Left ventricle myocardium inferior (tissue), 1 donor: ENCODE measurements around the gene CTAGE4. TPM values are rescaled to one million over a fixed set of nuclear protein-coding genes. Genes with fewer than 3 reads are reported as not detected.
"Not testable (repeated sequence)": the region's sequence is repeated elsewhere in the genome, so short reads cannot be mapped to it uniquely, and the experiment has no call there.

ENCODE experiments used
- DNase-seq: peaks from one replicate; pipeline ENCODE4 v3.0.0-alpha.2; 2020
- H3K27ac ChIP-seq: fragments of 200-600 bp; replicated peaks from 2 replicates; pipeline ENCODE4 v1.8.0; 2021
- H3K27me3 ChIP-seq: fragments of 200-600 bp; 2 replicates; pipeline ENCODE4 v1.8.0; 2021; ENCODE audit warnings: low read depth
- H3K36me3 ChIP-seq: fragments of 200-600 bp; 2 replicates; pipeline ENCODE4 v1.8.0; 2021
- H3K4me1 ChIP-seq: fragments of 200-600 bp; 2 replicates; pipeline ENCODE4 v1.8.0; 2021
- H3K4me3 ChIP-seq: fragments of 200-600 bp; 2 replicates; pipeline ENCODE4 v1.8.0; 2021; ENCODE audit warnings: mild to moderate bottlenecking, moderate library complexity
- H3K9me3 ChIP-seq: fragments of 200-600 bp; replicated peaks from 2 replicates; pipeline ENCODE4 v1.8.0; 2021
- intact Hi-C: fragments of 100-400 bp; cut with micrococcal nuclease; formaldehyde crosslinking; loops from one replicate; pipeline ENCODE4 v1.11.0; 2022
- total RNA-seq: library from RNA; stranded (reverse); fragmentation: NEBNext Ultra II Directional; extraction: Animal tissue kit (Norgen Biotek cat#: 25700); gene quantifications from one replicate; pipeline ENCODE4 v1.2.1, GENCODE V29; 2021
- donor health status: DM: no; HTN: yes; CAD: no; lungs with severe emphysema.

The CTAGE4 gene
- total RNA-seq, 1 donor from 2014 or later = 0.16 TPM

DNA sequence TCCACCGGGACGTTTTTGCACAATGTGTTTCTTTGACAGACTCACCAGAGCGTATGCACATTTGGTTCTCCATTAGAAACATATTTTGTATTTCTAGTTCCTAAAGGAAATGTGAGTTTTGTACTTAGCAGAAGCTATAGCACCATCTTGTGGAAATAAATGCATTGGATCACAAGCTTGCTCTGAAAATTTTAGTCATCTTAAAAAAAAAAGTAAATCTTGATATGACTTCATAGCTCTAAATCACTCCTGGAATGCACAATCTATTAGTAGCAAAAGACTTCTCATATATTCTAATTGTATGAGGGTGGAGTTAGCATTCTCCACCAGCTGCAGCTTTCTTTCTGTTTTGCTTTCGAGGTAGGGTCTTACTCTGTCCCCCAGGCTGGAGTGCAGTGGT lies 35.9 kb downstream of the CTAGE4 start:
- H3K27me3 ChIP-seq, H3K4me1 ChIP-seq, H3K27ac ChIP-seq, H3K9me3 ChIP-seq, intact Hi-C loops, H3K36me3 ChIP-seq, H3K4me3 ChIP-seq, DNase-seq: not testable (repeated sequence)

- H3K4me3 ChIP-seq, H3K4me1 ChIP-seq, H3K9me3 ChIP-seq, H3K27ac ChIP-seq, DNase-seq, intact Hi-C loops, H3K27me3 ChIP-seq, H3K36me3 ChIP-seq: not testable (repeated sequence)
Measured at GRCh38 chr7:144220531-144220930, 37.3 kb downstream of the CTAGE4 start.

DNA sequence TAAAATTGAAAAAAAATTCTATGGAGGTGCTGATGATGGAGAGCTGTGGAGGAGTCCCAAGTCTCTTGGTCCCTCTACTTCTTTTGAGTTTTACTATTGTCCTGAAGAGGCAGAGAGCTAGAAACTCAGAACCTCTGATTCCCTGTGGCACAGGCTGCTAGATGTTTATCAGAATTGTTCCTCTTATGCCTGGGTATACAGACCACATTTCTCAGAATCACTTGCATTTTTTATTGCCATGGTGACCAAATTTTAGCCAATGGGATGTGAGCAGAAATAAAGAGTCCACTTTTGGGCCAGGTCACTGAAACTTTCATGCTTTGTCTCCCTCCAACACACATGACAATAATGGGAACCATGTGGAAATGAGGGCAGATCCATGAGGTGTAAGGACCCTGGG lies 40.4 kb downstream of the CTAGE4 start:
- intact Hi-C loops, DNase-seq, H3K27me3 ChIP-seq, H3K4me3 ChIP-seq, H3K4me1 ChIP-seq, H3K36me3 ChIP-seq, H3K9me3 ChIP-seq, H3K27ac ChIP-seq: not testable (repeated sequence)

DNA sequence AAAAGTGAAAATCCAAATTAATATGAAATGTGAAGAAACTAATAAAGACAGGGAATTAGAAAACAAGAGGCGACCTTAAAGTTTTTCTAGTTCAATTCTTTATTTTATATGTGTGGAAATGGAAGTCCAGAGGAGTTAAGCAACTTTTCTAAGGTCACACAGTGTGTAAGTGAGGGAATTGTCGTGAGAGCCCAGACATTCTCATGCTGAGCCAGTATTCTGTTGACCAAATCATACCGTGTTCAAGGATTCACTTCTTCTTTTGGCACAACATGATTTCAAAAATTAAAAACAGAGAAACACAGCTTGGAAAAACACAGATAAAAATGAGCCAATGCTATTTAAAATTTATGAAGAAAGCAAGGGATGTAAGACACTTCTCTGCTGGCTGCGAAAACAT lies 43.6 kb downstream of the CTAGE4 start:
- H3K36me3 ChIP-seq, H3K9me3 ChIP-seq, DNase-seq, intact Hi-C loops, H3K4me1 ChIP-seq, H3K4me3 ChIP-seq, H3K27me3 ChIP-seq, H3K27ac ChIP-seq: not testable (repeated sequence)

DNA sequence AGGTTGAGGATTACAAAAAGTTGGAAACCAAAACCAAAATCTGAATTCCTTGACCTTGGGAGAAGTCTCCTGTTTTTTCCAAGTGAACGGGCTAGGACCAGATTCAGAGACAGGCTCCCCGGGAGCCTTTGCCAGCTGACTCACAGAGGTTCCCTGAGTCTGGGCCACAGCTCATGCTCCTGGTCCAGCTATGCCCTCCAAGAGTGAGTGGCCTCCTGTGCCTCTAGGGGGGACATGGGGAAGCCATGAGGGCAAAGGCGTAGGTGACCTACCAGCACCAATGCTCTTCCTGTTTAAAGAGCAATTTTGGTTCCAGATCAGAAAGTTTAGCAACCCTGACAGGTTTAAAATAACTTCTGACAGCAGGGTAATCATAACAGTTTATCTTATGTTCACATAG lies 45.5 kb downstream of the CTAGE4 start:
- H3K9me3 ChIP-seq, intact Hi-C loops, H3K4me1 ChIP-seq, DNase-seq, H3K36me3 ChIP-seq, H3K27ac ChIP-seq, H3K27me3 ChIP-seq, H3K4me3 ChIP-seq: not testable (repeated sequence)

GRCh38 chr7:144231027-144231426 lies 47.8 kb downstream of the CTAGE4 start:
- not testable (repeated sequence) for H3K4me3 ChIP-seq

GRCh38 chr7:144233039-144233438 lies 49.8 kb downstream of the CTAGE4 start:
- H3K9me3 ChIP-seq, intact Hi-C loops, H3K27me3 ChIP-seq, DNase-seq, H3K36me3 ChIP-seq, H3K27ac ChIP-seq, H3K4me1 ChIP-seq, H3K4me3 ChIP-seq: not testable (repeated sequence)

More at GRCh38 chr7:144231027-144231426, 47.8 kb downstream of the CTAGE4 start:
- H3K36me3 ChIP-seq, H3K4me1 ChIP-seq, DNase-seq, intact Hi-C loops, H3K27ac ChIP-seq, H3K27me3 ChIP-seq, H3K9me3 ChIP-seq: not testable (repeated sequence)

Other genes with a start within 250 kb of the CTAGE4 start
- not detected for gene OR2F2, start 248.2 kb upstream of the CTAGE4 start, total RNA-seq
- not detected for gene OR2F1, start 228.6 kb upstream of the CTAGE4 start, total RNA-seq
- gene OR6B1, start 183.1 kb upstream of the CTAGE4 start, total RNA-seq = not detected
- gene OR2A5, start 134.5 kb upstream of the CTAGE4 start, total RNA-seq = not detected
- gene OR2A25, start 113.7 kb upstream of the CTAGE4 start, total RNA-seq = not detected
- not detected for gene OR2A12, start 97.2 kb upstream of the CTAGE4 start, total RNA-seq
- not detected for gene OR2A2, start 73.9 kb upstream of the CTAGE4 start, total RNA-seq
- not detected for gene OR2A14, start 60.3 kb upstream of the CTAGE4 start, total RNA-seq
- 0.38 TPM for gene ARHGEF35, start 12.4 kb downstream of the CTAGE4 start, total RNA-seq
- gene OR2A42, start 56.1 kb downstream of the CTAGE4 start, total RNA-seq = not detected
- 0.16 TPM for gene OR2A7, start 81.3 kb downstream of the CTAGE4 start, total RNA-seq
- gene CTAGE8, start 85.8 kb downstream of the CTAGE4 start, total RNA-seq = 0.08 TPM
- gene OR2A1, start 129.0 kb downstream of the CTAGE4 start, total RNA-seq = not detected
- 0.80 TPM for gene ARHGEF5, start 171.9 kb downstream of the CTAGE4 start, total RNA-seq
- gene NOBOX, start 220.2 kb downstream of the CTAGE4 start, total RNA-seq = not detected